GM18858 (cell line): ENCODE measurements around the gene CCDC141.
"Not testable (repeated sequence)": the region's sequence is repeated elsewhere in the genome, so short reads cannot be mapped to it uniquely, and the experiment has no call there.

ENCODE experiments used
- ATAC-seq: cut with Tn5 transposase; IDR thresholded peaks from one replicate; pipeline ENCODE4 v1.9.1; 2021; ENCODE audit not compliant: unreplicated experiment

The CCDC141 gene

GRCh38 chr2:179045602-179046001 is 4.3 kb downstream of the CCDC141 start:
- not testable (repeated sequence) for ATAC-seq

- ATAC-seq, result no peak
These were observed 5.4 kb downstream of the CCDC141 start for GRCh38 chr2:179044500-179044899.

GRCh38 chr2:179037807-179038206 is 12.1 kb downstream of the CCDC141 start:
- ATAC-seq, result peak; percentile 58

GRCh38 chr2:179036353-179036905 is 13.5 kb downstream of the CCDC141 start:
- no peak for ATAC-seq

- ATAC-seq, result peak; percentile 98
These were observed 18.1 kb downstream of the CCDC141 start for GRCh38 chr2:179031731-179032408.

- no peak for ATAC-seq
These were observed 25.5 kb downstream of the CCDC141 start for GRCh38 chr2:179024445-179024844.

GRCh38 chr2:179022685-179023084 is 27.3 kb downstream of the CCDC141 start:
- ATAC-seq, result no peak

- peak; percentile 81 for ATAC-seq
These were observed 28.7 kb downstream of the CCDC141 start for GRCh38 chr2:179021258-179021657.

GRCh38 chr2:179020156-179020750 is 29.7 kb downstream of the CCDC141 start:
- ATAC-seq, result peak; percentile 48

GRCh38 chr2:179019260-179019659 is 30.7 kb downstream of the CCDC141 start:
- ATAC-seq, result no peak

GRCh38 chr2:179017773-179018357 is 32.1 kb downstream of the CCDC141 start:
- ATAC-seq, result no peak

- not testable (repeated sequence) for ATAC-seq
These were observed 35.7 kb downstream of the CCDC141 start for GRCh38 chr2:179014189-179014588.

- no peak for ATAC-seq
These were observed 44.0 kb downstream of the CCDC141 start for GRCh38 chr2:179005976-179006375.

- ATAC-seq, result no peak
These were observed 50.5 kb downstream of the CCDC141 start for GRCh38 chr2:178999476-178999875.

GRCh38 chr2:178998539-178998938 is 51.4 kb downstream of the CCDC141 start:
- no peak for ATAC-seq

GRCh38 chr2:178997477-178997876 is 52.5 kb downstream of the CCDC141 start:
- no peak for ATAC-seq

GRCh38 chr2:178997067-178997466 is 52.9 kb downstream of the CCDC141 start:
- ATAC-seq, result no peak

GRCh38 chr2:178994264-178994663 is 55.7 kb downstream of the CCDC141 start:
- ATAC-seq, result no peak

- ATAC-seq, result no peak
These were observed 56.1 kb downstream of the CCDC141 start for GRCh38 chr2:178993788-178994187.

GRCh38 chr2:178992719-178993118 is 57.2 kb downstream of the CCDC141 start:
- not testable (repeated sequence) for ATAC-seq

GRCh38 chr2:178990533-178991241 is 59.2 kb downstream of the CCDC141 start:
- peak; percentile 84 for ATAC-seq
